Measurements from ENCODE around the gene STPG3.

DNA sequence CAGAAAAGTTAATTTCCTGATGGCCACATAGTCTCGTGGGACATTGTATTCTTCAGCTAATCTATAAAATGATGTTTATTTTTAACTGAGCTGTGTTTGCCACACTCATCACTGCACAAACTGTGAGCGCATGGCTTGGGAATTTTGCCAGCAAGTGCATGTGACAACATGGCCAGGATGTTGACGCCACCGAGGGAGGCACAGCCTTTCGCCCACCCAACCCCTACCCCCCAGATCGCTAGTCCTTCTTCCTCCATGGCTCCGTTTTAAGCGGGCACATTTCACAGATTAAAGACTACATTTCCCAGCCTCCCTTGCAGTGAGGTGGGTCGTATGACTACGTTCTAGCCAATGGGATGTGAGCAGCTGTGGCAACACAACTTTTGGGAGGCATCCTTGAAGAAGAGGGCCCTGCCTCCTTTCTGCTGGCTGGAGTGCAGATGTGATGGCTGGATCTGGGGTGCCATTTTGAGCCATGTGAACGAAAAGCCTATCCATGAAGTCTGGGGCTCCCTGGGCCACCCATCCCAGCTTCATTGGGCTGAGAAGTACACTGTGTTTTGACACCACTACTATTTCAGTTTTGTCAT lies 43.1 kb downstream of the STPG3 start:
- TF ChIP-seq CTCF (IDR thresholded peaks at IDR 0.05) (peak in 1 of 6 experiments; percentile 13), POLR2A (IDR thresholded peaks at IDR 0.05) (no peak)

All from adrenal gland (tissue), 5 donors.